HG03558 (cell line): ENCODE results near the gene TBL1XR1.
"Not testable (repeated sequence)": the region's sequence is repeated elsewhere in the genome, so short reads cannot be mapped to it uniquely, and the experiment has no call there.

Experiments
- ATAC-seq: cut with Tn5 transposase; IDR thresholded peaks from one replicate; pipeline ENCODE4 v1.9.1; 2021; ENCODE audit warnings: moderate number of reproducible peaks; ENCODE audit not compliant: unreplicated experiment; ENCODE audit errors: extremely low read depth

The TBL1XR1 gene

DNA sequence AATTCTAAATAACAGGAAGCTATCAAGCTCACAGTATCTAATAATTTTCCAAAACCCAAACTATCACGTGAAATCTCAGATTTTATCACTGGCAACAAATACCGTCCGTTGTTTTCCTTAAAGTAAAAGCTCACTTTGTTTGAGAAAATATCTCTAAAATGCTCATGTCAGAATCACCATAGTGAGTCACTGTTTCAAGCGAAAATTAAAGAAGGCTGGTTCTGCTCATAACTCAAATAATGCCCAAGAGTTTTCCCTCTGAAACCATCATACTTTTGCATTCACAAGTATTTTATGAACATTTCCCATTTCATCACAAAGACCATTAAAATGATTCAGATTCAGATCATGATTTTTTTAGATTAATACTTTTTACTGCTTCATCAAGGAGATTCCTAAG, 50.6 kb downstream of the TBL1XR1 start:
- ATAC-seq: no peak

DNA sequence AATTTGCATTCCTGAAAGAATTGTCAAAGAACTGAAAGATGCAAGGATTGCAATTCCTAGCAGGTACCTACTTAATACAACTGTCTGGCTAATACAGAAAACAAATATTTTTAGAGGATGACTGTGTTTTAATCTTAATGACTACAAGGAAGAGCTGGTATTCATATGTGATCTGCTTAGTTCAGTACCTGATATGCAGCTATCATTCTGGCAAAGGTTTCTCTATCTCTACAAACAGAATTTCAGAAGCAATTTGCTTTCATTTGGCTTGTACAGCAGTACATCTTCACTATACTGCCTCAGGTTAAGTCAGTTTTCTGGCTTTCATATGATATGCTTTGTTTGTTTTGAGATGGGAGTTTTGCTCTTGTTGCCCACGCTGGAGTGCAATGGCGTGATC, 51.3 kb downstream of the TBL1XR1 start:
- no peak for ATAC-seq

DNA sequence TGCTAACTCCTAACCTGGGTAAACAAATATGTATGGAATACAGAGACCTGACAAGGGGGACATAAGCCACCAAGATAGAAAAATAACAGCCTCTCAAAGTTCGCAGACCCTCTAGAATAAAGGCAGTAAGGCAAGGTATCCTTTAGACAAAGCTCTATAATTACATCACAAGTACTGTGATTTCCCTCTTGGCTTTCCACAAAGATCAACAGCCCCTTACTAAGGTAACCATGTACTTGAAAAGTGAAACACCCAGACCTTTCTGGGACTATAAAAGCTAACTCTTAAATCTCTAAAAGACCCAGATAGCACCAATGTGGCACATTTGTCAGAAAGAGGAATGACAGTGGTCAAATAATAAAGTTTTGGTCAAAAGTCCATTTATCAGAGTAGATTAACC, 51.9 kb downstream of the TBL1XR1 start:
- peak; percentile 7 for ATAC-seq

DNA sequence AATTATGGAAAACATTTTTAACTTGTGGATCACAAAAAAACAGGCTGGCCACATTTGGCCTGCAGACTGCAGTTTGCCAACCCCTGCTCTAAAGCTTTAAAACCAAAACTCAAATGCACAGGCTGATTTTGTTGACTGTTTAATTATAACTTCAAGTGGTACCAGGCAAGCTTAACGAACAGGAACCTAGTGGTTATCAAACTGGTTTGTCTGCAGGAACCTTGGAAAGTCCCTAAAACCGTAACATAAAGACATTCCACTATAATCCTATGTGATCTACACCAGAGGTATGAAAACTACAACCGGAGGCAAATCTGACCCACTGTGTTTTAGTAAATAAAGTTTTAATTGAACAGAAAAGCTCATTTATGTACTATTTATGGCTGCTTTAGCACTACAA, 52.4 kb downstream of the TBL1XR1 start:
- peak; percentile 47 for ATAC-seq

DNA sequence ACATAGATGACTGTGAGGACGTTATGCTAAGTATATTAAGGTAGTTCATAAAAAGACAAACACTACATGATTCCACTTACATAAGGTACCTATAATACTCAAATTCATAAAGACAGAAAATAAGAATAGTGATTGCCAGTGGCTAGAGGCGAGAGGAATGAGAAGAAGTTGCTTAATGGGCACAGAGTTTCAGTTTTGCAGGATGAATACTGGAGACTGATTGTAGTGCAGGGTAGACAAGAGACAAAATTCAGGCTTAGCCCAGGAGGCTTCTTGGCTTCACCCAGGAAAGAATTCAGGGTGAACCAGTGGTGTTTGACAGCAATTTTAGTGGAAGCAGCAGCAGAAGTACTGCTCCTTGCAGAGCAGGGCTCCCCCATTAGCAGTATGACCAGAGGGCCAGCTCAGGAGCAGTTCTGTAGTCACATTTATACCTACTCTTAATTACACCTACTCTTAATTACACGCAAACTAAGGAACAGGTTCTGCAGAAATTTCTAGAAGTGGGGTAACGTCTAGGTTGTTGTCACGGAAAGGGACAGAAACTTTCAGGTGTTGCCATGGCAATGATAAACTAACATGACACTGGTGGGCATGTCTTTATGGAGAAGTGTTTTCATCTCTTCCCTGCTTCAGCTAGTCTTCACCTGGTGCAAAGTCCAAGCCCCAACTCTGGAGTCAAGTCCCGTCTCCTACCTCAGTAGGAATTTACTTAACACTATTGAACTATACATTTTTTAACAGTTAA, 55.2 kb downstream of the TBL1XR1 start:
- no peak for ATAC-seq

DNA sequence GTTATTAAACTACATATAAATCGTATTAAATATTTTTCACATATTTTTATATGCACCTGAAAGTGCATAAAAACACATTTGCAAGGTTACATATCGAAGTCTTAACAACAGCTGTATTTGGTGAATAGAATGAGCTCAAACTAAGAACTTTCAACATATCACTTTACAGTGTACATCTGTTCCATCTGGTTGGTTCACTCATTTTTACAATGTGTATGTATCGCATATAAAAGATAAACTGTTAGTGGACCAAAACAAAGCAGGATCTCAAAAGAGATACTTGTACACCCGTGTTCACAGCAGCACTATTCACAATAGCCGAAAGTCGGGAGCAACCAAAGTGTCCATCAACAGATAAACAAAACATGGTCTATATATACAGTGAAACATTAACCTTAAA, 55.8 kb downstream of the TBL1XR1 start:
- no peak for ATAC-seq

DNA sequence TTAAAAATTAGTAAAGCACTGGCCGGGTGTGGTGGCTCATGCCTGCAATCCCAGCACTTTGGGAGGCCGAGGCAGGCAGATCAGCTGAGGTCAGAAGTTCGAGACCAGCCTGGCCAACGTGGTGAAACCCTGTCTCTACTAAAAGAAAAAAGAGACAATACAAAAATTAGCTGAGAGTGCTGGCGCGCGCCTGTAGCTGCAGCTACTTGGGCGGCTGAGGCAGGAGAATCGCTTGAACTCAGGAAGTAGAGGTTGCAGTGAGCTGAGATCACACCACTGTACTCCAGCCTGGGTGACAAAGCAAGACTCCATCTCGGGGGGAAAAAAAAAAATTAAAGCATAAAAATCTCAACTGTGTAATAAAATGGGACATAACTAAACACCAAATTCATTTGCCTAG, 58.1 kb downstream of the TBL1XR1 start:
- not testable (repeated sequence) for ATAC-seq

DNA sequence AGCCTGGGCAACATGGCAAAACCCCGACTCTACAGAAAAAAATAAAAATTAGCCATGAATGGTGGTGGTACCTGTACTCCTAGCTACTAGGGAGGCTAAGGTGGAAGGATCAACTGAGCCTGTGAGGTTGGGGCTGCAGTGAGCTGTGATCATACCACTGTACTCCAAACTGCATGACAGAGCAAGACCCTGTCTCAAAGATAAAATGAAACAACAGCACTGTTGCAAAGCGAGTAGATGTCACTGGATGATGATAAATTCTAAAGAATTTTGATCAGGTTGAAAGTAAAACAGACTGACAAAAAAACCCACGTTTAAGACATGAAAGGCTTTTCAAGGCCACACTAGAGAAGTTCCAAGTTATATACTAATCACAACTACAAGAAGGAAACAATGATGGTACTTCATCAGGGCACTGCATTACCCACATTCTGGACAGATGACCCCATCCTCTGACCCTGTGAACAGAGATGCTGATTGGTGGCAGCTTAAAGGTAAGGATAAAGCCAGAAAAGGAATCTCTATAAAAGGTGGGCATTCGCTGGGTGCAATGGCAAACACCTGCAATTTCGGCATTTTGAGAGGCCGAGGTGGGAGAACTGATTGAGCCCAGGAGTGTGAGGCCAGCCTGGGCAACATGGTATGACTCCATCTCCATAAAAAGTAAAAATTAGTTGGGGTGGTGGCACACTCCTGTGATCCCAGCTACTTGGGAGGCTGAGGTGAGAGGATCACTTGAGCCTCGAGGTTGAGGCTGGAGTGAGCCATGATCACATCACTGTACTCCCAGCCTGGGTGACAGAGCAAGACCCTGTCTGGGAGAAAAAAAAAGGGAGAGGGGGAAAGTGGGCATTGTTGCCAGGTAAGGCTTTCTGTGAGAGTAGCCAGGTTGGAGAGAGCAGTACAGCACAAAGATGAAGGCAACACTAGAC, 59.2 kb downstream of the TBL1XR1 start:
- no peak for ATAC-seq

DNA sequence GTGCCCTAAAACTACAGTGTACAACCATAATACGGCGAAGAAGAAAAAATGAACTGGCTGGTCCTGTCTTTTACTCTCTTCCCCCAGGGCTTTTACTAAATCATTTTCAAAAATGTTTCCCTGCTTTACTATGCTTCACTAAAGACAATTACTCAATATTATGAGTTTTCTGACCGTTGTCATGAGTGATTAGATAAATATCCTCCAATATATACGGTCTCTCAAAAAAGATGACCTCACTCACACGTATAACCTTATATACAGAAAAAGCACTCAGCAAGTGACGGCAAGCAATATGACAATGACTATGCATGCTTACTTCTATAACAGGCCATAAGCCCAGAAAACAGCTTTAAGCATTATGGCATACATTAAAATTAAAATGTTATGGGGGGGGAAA, 60.5 kb downstream of the TBL1XR1 start:
- no peak for ATAC-seq

DNA sequence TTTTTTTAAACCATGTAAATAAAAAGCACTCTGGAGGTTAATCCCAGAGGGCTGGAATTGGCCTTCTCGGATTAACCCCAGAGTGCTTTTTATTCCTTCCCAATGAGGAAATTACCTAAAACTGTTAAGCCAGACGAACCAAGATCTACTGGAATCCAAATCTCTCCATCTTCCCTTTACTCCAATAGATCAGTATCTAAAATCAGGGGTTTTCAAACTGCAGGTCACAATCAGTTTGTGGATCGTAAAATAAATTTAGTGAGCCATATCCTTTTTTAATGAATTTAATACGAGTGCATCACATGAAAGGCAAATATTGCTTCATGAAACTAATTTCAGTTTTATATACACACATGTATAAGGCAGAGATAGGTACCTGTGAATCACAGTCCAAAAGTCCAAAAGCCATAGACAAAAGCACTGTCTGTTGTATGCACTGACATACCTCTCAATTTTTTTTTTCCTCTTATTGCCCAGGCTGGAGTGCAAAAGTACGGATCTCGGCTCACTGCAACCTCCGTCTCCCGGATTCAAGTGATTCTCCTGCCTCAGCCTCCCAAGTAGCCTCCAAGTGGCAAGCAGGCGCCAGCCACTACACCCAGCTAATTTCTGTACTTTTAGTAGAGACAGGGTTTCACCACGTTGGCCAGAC, 61.3 kb downstream of the TBL1XR1 start:
- no peak for ATAC-seq

DNA sequence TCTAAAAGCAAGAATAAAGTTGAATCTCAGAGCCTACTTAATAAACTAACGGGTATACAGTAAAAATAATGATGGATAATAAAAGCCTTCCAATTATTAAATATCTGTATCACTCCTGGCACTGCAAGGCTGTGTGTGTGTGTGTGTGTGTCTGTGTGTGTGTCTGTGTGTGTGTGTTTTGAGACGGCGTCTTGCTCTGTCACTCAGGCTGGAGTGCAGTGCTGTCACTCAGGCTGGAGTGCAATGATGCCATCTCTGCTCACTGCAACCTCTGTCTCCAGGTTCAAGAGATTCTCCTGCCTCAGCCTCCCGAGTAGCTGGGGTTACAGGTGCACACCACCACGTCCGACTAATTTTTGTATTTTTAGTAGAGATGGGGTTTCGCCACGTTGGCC, 62.5 kb downstream of the TBL1XR1 start:
- no peak for ATAC-seq

DNA sequence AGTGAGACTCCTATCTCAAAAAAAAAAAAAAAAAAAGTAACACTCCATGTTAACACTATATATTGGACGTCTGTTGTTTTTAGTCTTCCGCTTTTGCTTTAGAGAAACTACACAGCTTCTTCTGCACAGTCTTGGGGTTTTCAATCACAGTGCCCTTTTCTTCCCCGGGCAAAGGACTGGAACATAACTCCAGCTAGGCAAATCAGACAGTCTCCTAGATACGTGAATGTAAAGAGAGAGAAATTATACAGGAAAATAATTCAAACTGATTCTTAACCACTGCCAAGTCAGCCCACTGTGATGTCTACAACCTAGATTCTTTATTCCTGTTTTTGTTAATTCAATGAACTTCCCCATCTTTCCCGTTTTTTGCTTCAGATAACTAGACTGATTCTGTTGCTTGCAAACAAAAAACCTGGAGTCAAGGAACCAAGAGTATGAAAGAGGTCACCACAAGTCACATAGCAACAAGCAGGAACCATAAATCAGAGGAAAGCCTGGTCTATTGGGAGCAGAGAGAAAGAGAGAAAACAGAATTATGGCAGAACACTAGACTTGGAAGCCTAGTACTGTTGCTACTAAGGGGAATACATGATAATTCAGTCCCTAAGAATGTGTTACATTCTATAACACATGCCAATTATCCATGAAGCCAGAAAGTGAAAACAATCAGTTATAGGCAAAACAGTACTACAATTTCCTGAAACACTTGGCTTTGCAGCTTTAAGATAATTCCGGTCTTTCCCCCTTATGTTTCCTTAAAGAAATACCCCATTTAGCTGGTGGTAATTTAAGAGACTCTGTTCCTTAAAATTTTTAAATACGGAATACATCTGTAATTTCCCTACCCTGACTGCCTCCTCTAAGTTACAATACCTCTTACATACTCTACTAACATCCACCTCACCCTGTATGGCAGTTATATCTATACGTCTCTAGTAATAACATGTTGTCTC, 63.1 kb downstream of the TBL1XR1 start:
- no peak for ATAC-seq

DNA sequence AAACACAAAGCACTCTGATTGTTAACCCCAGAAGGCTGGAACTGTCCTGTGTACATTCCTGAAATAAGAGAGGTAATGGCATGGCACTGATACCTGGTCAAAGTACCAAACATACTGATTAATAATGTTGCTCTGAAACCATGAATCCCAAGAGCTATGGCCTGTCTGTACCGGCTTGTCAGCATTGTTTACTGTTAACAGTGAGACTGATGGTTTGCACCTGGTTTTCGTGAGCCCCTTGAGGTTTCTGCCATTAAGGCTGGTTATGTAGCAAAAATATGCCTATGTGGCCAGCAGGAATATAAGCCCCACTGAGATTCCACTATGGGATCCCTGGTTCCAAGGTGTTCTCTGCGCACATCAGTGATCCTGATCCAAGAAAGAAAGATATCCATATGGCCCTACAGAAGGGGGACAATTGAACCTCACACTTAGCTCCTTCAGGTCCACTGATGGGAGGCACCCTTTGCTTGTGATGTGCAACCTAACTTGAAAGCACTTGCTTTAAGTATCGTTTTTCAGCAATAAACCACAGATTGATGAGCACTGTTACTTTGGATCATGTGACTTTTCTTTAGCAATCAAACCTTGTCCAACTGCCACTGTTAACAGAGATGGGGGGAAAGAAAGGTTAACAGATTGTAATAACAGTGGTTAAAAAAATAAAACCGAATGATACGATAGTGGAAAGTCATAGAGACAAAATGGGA, 65.2 kb downstream of the TBL1XR1 start:
- no peak for ATAC-seq

DNA sequence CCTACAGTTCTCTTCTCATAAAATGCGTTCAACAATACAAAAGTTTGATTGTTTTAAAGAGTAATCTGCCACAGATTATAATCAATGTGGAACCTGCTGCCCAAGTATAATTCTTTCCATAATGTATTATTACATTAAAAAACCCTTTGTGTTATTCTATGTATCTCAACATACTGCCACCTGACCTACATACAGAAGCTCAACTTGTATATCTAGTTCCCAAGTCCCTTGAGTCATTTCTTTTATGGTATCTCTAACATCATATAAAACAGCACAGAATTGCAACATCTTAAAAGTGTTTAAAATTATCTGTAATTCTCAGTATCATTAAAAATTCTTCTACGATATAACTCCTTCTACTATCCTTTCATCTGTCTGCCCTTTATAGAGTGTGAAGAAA, 70.3 kb downstream of the TBL1XR1 start:
- no peak for ATAC-seq

DNA sequence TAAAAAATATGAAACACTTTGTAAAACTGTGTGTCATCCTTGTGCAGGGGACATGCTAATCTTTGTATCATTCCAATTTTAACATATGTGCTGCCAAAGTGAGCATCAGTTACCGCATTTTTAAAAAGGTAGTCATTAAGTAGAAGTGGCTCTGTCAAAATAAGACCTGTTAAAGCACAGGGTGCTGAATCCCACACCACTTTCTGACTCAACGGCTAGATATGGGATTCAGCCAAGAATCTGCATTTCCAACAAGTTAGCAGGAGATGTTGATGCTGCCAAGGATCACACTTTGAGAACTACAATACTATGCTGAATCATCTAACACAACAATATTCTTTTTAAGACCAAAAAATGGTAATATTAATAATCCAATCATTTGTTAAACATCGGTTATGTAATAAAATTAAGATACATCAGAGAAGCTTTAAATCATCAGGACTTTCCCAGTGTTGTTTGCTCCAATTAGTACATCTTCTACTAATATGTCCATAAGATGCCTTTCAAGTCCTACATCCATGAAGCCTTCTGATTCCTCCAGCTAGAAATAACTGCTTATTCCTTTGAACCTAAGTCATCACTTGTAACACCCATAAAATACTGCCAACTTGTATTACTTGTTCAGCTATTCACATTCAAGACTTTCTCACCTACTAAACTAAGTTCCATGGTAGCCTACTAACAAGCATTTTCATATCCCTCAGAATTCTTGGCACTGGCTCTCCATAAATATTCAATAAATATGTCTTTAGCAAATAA, 71.1 kb downstream of the TBL1XR1 start:
- ATAC-seq: no peak

DNA sequence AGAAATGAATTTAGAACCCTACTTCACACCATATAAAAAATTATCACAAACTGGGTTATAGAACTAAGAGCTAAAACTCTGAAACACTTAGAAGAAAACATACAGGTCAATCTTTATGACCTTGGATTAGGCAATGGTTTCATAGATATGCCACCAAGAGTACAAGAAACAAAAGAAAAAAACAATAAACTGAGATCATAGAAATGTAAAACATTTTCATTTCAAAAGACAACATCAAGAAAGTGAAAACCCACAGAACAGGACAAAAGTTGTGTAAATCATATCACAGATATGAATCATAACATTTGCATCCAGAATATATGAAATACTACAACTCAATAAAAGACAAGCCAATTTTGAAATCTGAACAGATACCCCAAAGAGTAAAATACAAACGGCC, 72.4 kb downstream of the TBL1XR1 start:
- ATAC-seq: no peak

DNA sequence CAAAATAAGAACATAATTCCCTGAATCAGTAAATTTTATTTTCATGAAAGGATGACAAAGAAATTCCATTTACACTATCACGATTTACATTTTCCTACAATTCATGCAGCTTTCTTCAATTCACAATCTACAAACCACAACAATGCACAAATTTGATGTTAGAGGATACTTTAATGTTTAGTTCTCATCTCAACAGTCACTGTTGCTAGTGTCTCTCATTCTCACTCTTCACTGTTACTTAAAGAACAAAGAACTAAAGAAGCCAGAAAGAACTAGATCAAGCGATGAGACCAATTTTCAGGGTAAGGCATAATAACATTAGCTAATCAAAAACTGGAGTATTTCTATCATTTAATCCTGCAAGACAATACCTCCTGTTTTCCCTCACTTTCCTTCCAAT, 73.5 kb downstream of the TBL1XR1 start:
- no peak for ATAC-seq

DNA sequence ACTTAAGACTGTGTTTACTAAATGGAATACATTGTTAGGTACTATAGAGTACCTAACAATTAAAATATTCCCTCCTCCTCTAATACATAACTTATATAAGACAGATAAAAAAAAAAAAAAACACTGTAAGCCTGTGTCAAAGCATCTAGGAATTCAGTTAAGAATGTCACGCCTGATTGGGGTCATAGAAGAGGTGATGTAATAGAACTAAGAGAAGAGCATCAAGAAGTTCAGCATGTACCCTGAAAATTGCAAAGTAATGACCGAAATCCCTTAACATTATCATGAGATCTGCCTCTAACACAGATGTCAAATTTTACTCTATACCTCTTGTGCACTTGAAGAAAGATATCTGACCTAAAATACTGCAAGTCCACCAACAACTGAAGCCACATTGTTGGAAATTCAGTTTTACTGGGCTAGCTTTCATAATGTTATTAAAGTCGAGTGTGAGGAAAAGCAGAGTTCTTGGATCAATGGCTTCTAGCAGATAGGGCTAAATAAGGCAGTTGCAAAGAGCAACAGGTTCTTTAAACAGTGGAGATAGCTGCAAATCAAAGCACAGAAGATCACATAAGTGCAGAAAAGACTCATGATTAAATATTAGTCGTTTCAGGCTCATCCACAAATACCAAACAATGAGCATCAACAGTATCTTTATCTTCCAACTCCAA, 75.0 kb downstream of the TBL1XR1 start:
- no peak for ATAC-seq
